Ovary (tissue), 9 donors: ENCODE measurements around the gene CEP112. TPM values are rescaled to one million over a fixed set of nuclear protein-coding genes. Genes with fewer than 3 reads are reported as not detected.

Experiments
- DNase-seq, 5 donors: peaks; one replicate each; pipeline ENCODE4 v3.0.0-alpha.2; 2019 to 2020
- H3K27ac ChIP-seq, 2 donors: fragments of 200-600 bp; one replicate each; pipeline versions ENCODE4 v1.5.1 to v1.8.0; 2019 to 2022
- H3K27me3 ChIP-seq: fragments of 200-600 bp; one replicate; pipeline ENCODE4 v1.8.0; 2022
- H3K36me3 ChIP-seq: fragments of 200-600 bp; sonication (generic); one replicate; pipeline ENCODE4 v1.5.1; 2019
- H3K4me1 ChIP-seq: one replicate; pipeline ENCODE4 v1.8.1; 2013; ENCODE audit warnings: mild to moderate bottlenecking, moderate library complexity; ENCODE audit not compliant: insufficient read depth
- H3K4me3 ChIP-seq: fragments of 200-600 bp; sonication (generic); one replicate; pipeline ENCODE4 v1.5.1; 2017
- H3K9me3 ChIP-seq, 2 donors: fragments of 200-600 bp in 1 of 2; sonication (generic) in 1 of 2; one replicate each; pipeline versions ENCODE4 v1.5.1 to v1.8.1; 2013 to 2019; ENCODE audit warnings: mild to moderate bottlenecking in 1 of 2, moderate library complexity in 1 of 2
- CTCF ChIP-seq, 3 donors: fragments of 450-650 bp in 2 of 3; fragments of 200-600 bp in 1 of 3; IDR thresholded peaks; one replicate each; pipeline versions ENCODE4 v1.5.1 to v1.8.0; 2016 to 2022; ENCODE audit warnings: antibody characterized with exemption in 3 of 3, mild to moderate bottlenecking in 1 of 3
- EP300 ChIP-seq: sonication (generic); formaldehyde crosslinking; IDR thresholded peaks from one replicate; pipeline ENCODE4 v1.6.1; 2017; ENCODE audit warnings: antibody characterized with exemption
- POLR2A ChIP-seq: fragments of 450-650 bp; IDR thresholded peaks from one replicate; pipeline ENCODE4 v1.6.1; 2017; ENCODE audit warnings: antibody characterized with exemption, mild to moderate bottlenecking, moderate library complexity
- WGBS, 3 donors: extraction: QIAGEN DNeasy Blood & Tissue Kit in 1 of 3; methylation state at CpG; one replicate each; pipeline versions ENCODE4 v1.1.5 to v1.1.7; 2013 to 2017; 5-methylcytosine and 5-hydroxymethylcytosine counted together
- intact Hi-C, 4 donors: fragments of 100-400 bp; cut with DNase I; formaldehyde crosslinking; loops; one replicate each; pipeline versions ENCODE4 v1.11.0 to v1.15.1; 2022 to 2023
- polyA plus RNA-seq, 2 donors: library from polyadenylated mRNA; stranded (reverse); fragments of 200-250 nt in 1 of 2; fragments of 350-450 nt in 1 of 2; fragmentation: Illumina TruSeq in 1 of 2; extraction: RNeasy Lipid Tissue Mini Kit (QIAGEN cat#74804) in 1 of 2; gene quantifications; one replicate each; pipeline ENCODE4 v1.2.3, GENCODE V29; 2013 to 2014
- total RNA-seq, 7 donors: library from RNA; depleted of rRNA in 2 of 7; stranded (reverse); fragments of >200 nt in 2 of 7; fragmentation: NEBNext Ultra II Directional in 3 of 7; extraction: Animal tissue kit (Norgen Biotek cat#: 25700) in 3 of 7; gene quantifications; one replicate each; pipeline versions ENCODE4 v1.1.0 to v1.2.4, GENCODE V29; 2016 to 2023
- donor health status: DM: no; HTN: no; CAD: no; lungs with moderate emphysema.
- donor health status: DM: no; HTN: no; CAD: no.
- donor health status: Bipolar disorder and iron deficiency.
- donor health status: DM: yes; HTN: yes; CAD: no.
- donor health status: DM: no; HTN: no; CAD: no.
- donor health status: DM: yes; HTN: yes; CAD: no.

Gene CEP112
- total and polyA plus RNA-seq, 9 donors = 9.3 to 25.5 (median 16.9) TPM

GRCh38 chr17:65586899-65587298 lies 605.0 kb downstream of the CEP112 start:
- no peak for DNase-seq
- intact Hi-C loops = no loop called here
- Histone ChIP-seq H3K36me3 (no peaks in the 10 kb centered on the region), H3K4me3 (no peak overlapping the region), H3K9me3 (no peaks in the 10 kb centered on the region), H3K27ac (no peak overlapping the region), H3K27me3 (no peaks in the 10 kb centered on the region), H3K4me1 (peaks cover 5% of the 10 kb centered on the region)
- TF ChIP-seq POLR2A (no peak), EP300 (no peak), CTCF (IDR thresholded peaks at IDR 0.05) (no peak)
- 30 to 47% (median 38%) methylated on average over 9 of the region's 9 CpGs for WGBS, 3 donors

Other genes with a start within 250 kb of the CEP112 start
- gene APOH, start 37.3 kb upstream of the CEP112 start, total RNA-seq = 1 to 10 TPM in 2 of 7 donors, under 1 TPM in 2, not detected in 3; 0.60 to 2.6 (median 1.1) TPM
- under 1 TPM in 1 of 2 donors, not detected in 1; 0.32 TPM for gene APOH, start 37.3 kb upstream of the CEP112 start, polyA plus RNA-seq
- 10 to 100 TPM; 22.3 to 67.6 (median 45.0) TPM for gene PRKCA, start 110.5 kb upstream of the CEP112 start, total RNA-seq
- gene PRKCA, start 110.5 kb upstream of the CEP112 start, polyA plus RNA-seq = 10 to 100 TPM in 1 of 2 donors, 1 to 10 TPM in 1; 9.1 to 34.4 TPM